HL-60 (cell line): ENCODE measurements around the gene TGFBR3L.

Source experiments
- DNase-seq, 2 experiments: peaks; one replicate each; pipeline ENCODE4 v3.0.0-alpha.2; 2010 to 2020; ENCODE audit warnings: low read depth in 1 of 2, low spot score in 1 of 2
- H3K27ac ChIP-seq: fragments of 250-450 bp; sonication (Bioruptor Pico); replicated peaks from 2 replicates; pipeline ENCODE4 v1.5.1; 2020; ENCODE audit warnings: mild to moderate bottlenecking, moderate library complexity
- H3K27me3 ChIP-seq: fragments of 250-450 bp; sonication (Bioruptor Pico); 2 replicates; pipeline ENCODE4 v1.5.1; 2021; ENCODE audit warnings: mild to moderate bottlenecking, moderate library complexity; ENCODE audit not compliant: insufficient read depth, poor library complexity, severe bottlenecking
- H3K4me3 ChIP-seq: replicated peaks from 2 replicates; pipeline ENCODE4 v1.5.1; 2011; ENCODE audit warnings: mild to moderate bottlenecking, control low read depth, low read length; ENCODE audit not compliant: insufficient read depth
- GABPA ChIP-seq: IDR thresholded peaks from 2 replicates; pipeline ENCODE4 v1.6.1; 2012; ENCODE audit warnings: low read depth
- POLR2AphosphoS5 ChIP-seq: IDR thresholded peaks from 2 replicates; pipeline ENCODE4 v1.6.1; 2012; ENCODE audit warnings: low read depth
- SPI1 ChIP-seq: IDR thresholded peaks from 2 replicates; pipeline ENCODE4 v1.6.1; 2012; ENCODE audit warnings: low read depth, mild to moderate bottlenecking, borderline replicate concordance
- TF ChIP-seq, protein P1 (sequence below): IDR thresholded peaks from 2 replicates; pipeline ENCODE4 v1.6.1; 2012; ENCODE audit warnings: low read depth; ENCODE audit not compliant: insufficient replicate concordance
- TF ChIP-seq, protein P2 (sequence below): IDR thresholded peaks from one replicate; pipeline ENCODE4 v1.5.1; 2011; ENCODE audit warnings: low read length, control low read depth, inconsistent platforms; ENCODE audit not compliant: insufficient read depth

The TGFBR3L gene

DNA sequence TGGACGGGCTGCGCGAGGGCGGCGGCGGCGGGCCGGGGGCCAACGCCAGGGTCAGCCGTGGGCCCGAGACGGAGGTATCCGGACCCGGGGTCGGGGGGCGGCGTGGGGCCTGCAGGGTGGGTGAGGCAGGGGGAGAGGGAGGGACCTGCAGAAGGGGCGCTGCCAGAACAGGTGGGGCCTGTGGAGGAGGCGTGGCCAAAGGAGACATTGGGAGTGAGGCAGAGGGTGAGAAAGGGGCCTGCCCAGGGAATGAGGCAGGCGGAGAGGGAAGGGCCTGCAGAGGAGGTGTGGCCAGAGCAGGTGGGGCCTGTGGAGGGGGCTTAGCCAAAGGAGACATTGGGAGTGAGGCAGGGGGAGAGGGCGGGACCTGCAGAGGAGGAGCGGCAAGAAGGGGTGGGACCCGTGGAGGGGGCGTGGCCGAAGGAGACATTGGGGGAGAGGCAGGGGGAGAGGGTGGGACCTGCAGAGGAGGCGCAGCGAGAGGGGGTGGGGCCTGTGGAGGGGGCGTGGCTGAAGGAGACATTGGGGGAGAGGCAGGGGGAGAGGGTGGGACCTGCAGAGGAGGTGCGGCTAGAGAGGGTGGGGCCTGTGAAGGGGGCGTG lies 44.6 kb upstream of the TGFBR3L start:
- H3K27me3 ChIP-seq, result peaks cover 21% of the 10 kb centered on the region
- TF ChIP-seq, protein P1, sequence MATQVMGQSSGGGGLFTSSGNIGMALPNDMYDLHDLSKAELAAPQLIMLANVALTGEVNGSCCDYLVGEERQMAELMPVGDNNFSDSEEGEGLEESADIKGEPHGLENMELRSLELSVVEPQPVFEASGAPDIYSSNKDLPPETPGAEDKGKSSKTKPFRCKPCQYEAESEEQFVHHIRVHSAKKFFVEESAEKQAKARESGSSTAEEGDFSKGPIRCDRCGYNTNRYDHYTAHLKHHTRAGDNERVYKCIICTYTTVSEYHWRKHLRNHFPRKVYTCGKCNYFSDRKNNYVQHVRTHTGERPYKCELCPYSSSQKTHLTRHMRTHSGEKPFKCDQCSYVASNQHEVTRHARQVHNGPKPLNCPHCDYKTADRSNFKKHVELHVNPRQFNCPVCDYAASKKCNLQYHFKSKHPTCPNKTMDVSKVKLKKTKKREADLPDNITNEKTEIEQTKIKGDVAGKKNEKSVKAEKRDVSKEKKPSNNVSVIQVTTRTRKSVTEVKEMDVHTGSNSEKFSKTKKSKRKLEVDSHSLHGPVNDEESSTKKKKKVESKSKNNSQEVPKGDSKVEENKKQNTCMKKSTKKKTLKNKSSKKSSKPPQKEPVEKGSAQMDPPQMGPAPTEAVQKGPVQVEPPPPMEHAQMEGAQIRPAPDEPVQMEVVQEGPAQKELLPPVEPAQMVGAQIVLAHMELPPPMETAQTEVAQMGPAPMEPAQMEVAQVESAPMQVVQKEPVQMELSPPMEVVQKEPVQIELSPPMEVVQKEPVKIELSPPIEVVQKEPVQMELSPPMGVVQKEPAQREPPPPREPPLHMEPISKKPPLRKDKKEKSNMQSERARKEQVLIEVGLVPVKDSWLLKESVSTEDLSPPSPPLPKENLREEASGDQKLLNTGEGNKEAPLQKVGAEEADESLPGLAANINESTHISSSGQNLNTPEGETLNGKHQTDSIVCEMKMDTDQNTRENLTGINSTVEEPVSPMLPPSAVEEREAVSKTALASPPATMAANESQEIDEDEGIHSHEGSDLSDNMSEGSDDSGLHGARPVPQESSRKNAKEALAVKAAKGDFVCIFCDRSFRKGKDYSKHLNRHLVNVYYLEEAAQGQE, result no peak
- TF ChIP-seq POLR2AphosphoS5 (no peak), GABPA (no peak), SPI1 (no peak)
- TF ChIP-seq, protein P2, sequence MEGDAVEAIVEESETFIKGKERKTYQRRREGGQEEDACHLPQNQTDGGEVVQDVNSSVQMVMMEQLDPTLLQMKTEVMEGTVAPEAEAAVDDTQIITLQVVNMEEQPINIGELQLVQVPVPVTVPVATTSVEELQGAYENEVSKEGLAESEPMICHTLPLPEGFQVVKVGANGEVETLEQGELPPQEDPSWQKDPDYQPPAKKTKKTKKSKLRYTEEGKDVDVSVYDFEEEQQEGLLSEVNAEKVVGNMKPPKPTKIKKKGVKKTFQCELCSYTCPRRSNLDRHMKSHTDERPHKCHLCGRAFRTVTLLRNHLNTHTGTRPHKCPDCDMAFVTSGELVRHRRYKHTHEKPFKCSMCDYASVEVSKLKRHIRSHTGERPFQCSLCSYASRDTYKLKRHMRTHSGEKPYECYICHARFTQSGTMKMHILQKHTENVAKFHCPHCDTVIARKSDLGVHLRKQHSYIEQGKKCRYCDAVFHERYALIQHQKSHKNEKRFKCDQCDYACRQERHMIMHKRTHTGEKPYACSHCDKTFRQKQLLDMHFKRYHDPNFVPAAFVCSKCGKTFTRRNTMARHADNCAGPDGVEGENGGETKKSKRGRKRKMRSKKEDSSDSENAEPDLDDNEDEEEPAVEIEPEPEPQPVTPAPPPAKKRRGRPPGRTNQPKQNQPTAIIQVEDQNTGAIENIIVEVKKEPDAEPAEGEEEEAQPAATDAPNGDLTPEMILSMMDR, result no peak
- no peak overlapping the region for H3K27ac ChIP-seq
- H3K4me3 ChIP-seq, result peak overlapping the region; percentile 48
- DNase-seq, result peak in 1 of 2 experiments; percentile 65

DNA sequence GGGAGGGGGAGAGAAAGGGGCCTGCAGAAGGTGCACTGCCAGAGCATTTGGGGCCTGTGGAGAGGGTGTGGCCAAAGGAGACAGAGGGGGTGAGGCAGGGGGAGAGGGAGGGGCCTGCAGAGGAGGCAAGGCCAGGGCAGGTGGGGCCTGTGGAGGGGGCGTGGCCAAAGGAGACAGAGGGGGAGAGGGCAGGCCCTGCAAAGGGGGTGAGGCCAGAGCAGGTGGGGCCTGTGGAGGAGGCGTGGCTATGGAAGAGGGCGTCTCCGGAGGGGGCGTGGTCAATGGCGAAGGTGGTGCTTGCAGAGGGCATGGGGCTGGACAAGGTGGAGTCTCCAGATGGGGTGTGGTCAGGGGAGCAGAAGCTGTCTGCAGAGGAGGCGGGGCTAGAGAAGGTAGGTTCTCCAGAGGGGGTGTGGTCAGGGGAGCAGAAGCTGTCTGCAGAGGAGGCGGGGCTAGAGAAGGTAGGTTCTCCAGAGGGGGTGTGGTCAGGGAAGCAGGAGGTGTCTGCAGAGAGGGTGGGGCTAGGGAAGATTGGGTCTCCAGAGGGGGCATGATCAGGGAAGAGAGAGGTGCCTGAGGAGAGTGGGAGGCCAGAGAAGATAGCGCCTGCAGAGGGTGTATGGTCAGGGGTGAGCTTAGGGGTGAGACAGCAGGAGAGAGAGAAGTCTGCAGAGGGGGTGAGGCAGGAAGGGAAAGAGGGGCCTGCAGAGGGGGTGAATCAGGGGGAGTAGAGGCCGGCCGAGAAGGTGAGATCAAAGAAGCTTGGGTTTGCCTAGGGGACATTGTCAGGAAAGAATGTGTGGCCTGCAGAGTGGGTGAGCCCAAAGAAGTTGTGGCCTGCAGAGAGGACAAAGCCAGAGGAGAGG lies 43.8 kb upstream of the TGFBR3L start:
- TF ChIP-seq, protein P1, result no peak
- TF ChIP-seq GABPA (no peak), POLR2AphosphoS5 (no peak), SPI1 (no peak)
- TF ChIP-seq, protein P2, result no peak
- peak in 1 of 2 experiments; percentile 91 for DNase-seq
- peaks cover 23% of the 10 kb centered on the region for H3K27me3 ChIP-seq
- no peak overlapping the region for H3K27ac ChIP-seq
- H3K4me3 ChIP-seq, result no peak overlapping the region

DNA sequence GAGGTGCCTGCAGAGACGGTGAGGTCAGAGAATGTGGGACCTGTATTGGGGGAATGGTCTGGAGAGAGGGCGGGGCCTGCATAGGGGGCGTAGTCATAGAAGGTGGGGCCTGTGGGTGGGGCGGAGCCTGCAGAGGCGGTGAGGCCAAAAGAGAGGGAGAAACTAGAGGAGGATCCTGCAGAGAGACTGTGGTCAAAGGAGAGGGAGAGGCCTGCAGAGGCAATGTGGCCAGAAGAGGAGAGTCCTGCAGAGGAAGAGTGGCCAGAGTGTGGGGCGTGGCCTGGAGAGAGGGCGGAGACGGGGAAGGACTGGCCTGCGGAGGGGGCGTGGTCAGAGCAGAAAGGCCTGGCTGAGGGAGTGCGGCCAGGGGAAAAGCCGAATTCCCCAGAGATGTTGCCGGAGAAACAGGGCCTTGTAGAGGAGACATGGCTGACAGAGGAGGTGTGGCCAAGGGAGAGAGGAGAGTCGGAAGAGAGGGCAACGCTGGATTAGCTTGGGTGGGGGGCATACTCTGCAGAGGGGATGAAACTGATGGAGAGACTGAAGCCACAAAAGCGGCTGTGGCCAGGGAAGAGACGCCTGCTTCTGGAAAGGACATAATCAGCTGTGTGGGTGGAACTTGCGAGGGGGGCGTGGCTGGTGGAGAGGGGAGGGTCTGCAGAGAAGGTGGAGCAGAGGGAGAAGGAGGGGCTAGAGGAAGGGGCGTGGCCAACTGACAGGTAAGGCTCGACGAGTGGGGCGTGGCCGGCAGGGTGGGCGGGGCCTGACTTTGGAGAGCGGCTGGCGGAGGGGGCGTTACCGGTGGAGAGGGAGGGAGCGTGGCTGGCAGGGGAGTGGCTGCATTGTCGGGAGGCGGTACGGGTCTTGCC lies 43.0 kb upstream of the TGFBR3L start:
- Histone ChIP-seq H3K27ac (no peak overlapping the region), H3K4me3 (peak overlapping the region; percentile 15), H3K27me3 (peaks cover 23% of the 10 kb centered on the region)
- no peak for TF ChIP-seq GABPA
- TF ChIP-seq POLR2AphosphoS5, result no peak
- no peak for TF ChIP-seq SPI1
- TF ChIP-seq, protein P1, result no peak
- TF ChIP-seq, protein P2, result no peak
- peak; percentile 77 to 92 for DNase-seq
